Liver (tissue), 9 donors: ENCODE results near the gene IFT122. TPM values are rescaled to one million over a fixed set of nuclear protein-coding genes. Genes with fewer than 3 reads are reported as not detected.

Source experiments
- DNase-seq: peaks from one replicate; pipeline ENCODE4 v3.0.0-alpha.2; 2017; ENCODE audit warnings: low spot score
- H3K27ac ChIP-seq, 2 donors: one replicate each; pipeline ENCODE4 v1.7.0; 2013; ENCODE audit warnings: inconsistent platforms in 2 of 2, low read length in 2 of 2, control low read depth in 1 of 2, low read depth in 1 of 2, mild to moderate bottlenecking in 1 of 2
- H3K27me3 ChIP-seq, 4 donors: one replicate each; pipeline versions ENCODE4 v1.6.1 to v1.7.0; 2013; ENCODE audit warnings: low read length in 3 of 4, inconsistent platforms in 1 of 4, mild to moderate bottlenecking in 1 of 4, moderate library complexity in 1 of 4; ENCODE audit not compliant: control insufficient read depth in 4 of 4, insufficient read depth in 4 of 4
- H3K36me3 ChIP-seq, 4 donors: one replicate each; pipeline versions ENCODE4 v1.6.1 to v1.7.0; 2013; ENCODE audit warnings: low read length in 3 of 4, mild to moderate bottlenecking in 3 of 4, low read depth in 1 of 4, moderate library complexity in 1 of 4; ENCODE audit not compliant: control insufficient read depth in 4 of 4, insufficient read depth in 3 of 4
- H3K4me1 ChIP-seq, 4 donors: one replicate each; pipeline versions ENCODE4 v1.6.1 to v1.7.0; 2013; ENCODE audit warnings: low read length in 3 of 4, mild to moderate bottlenecking in 3 of 4, moderate library complexity in 1 of 4; ENCODE audit not compliant: control insufficient read depth in 4 of 4, insufficient read depth in 4 of 4
- H3K4me3 ChIP-seq, 3 donors: one replicate each; pipeline versions ENCODE4 v1.6.1 to v1.7.0; 2013; ENCODE audit warnings: low read length in 3 of 3, control low read depth in 1 of 3, low read depth in 1 of 3, mild to moderate bottlenecking in 1 of 3
- H3K9ac ChIP-seq, 2 donors: one replicate each; pipeline ENCODE4 v1.7.0; 2013; ENCODE audit warnings: low read length in 2 of 2, mild to moderate bottlenecking in 2 of 2, moderate library complexity in 2 of 2, control low read depth in 1 of 2, low read depth in 1 of 2
- H3K9me3 ChIP-seq, 4 donors: one replicate each; pipeline versions ENCODE4 v1.6.1 to v1.7.0; 2013; ENCODE audit warnings: low read length in 3 of 4; ENCODE audit not compliant: control insufficient read depth in 4 of 4
- EGR1 ChIP-seq, 2 donors: IDR thresholded peaks; 2 replicates each; pipeline ENCODE4 v1.6.1; 2016 to 2018; ENCODE audit warnings: antibody characterized with exemption in 2 of 2, low read depth in 2 of 2
- FOXA1 ChIP-seq: IDR thresholded peaks from 2 replicates; pipeline ENCODE4 v1.6.1; 2016; ENCODE audit warnings: antibody characterized with exemption
- FOXA2 ChIP-seq: IDR thresholded peaks from 2 replicates; pipeline ENCODE4 v1.6.1; 2016; ENCODE audit warnings: antibody characterized with exemption
- GABPA ChIP-seq, 2 donors: IDR thresholded peaks in 1 of 2; conservative IDR thresholded peaks in 1 of 2; 2 replicates each; pipeline ENCODE4 v1.6.1; 2016; ENCODE audit warnings: antibody characterized with exemption in 2 of 2, mild to moderate bottlenecking in 1 of 2, moderate library complexity in 1 of 2
- HNF4A ChIP-seq, 2 donors: conservative IDR thresholded peaks; 2 replicates each; pipeline ENCODE4 v1.6.1; 2016; ENCODE audit warnings: antibody characterized with exemption in 2 of 2, mild to moderate bottlenecking in 2 of 2
- HNF4G ChIP-seq: IDR thresholded peaks from 2 replicates; pipeline ENCODE4 v1.6.1; 2016; ENCODE audit warnings: antibody characterized with exemption
- JUND ChIP-seq, 2 donors: IDR thresholded peaks; 2 replicates each; pipeline ENCODE4 v1.6.1; 2016; ENCODE audit warnings: antibody characterized with exemption in 2 of 2
- NR2F2 ChIP-seq: IDR thresholded peaks from 2 replicates; pipeline ENCODE4 v1.6.1; 2016; ENCODE audit warnings: antibody characterized with exemption
- RAD21 ChIP-seq, 2 donors: IDR thresholded peaks; 2 replicates each; pipeline ENCODE4 v1.6.1; 2016; ENCODE audit warnings: antibody characterized with exemption in 2 of 2, mild to moderate bottlenecking in 2 of 2
- RXRA ChIP-seq, 2 donors: IDR thresholded peaks; 2 replicates each; pipeline ENCODE4 v1.6.1; 2017 to 2018; ENCODE audit warnings: antibody characterized with exemption in 2 of 2, mild to moderate bottlenecking in 1 of 2
- SP1 ChIP-seq: IDR thresholded peaks from 2 replicates; pipeline ENCODE4 v1.6.1; 2018; ENCODE audit warnings: antibody characterized with exemption, mild to moderate bottlenecking
- TAF1 ChIP-seq: conservative IDR thresholded peaks from 2 replicates; pipeline ENCODE4 v1.6.1; 2016; ENCODE audit warnings: antibody characterized with exemption, mild to moderate bottlenecking
- YY1 ChIP-seq: IDR thresholded peaks from 2 replicates; pipeline ENCODE4 v1.6.1; 2016; ENCODE audit warnings: antibody characterized with exemption, mild to moderate bottlenecking
- WGBS: extraction: QIAGEN DNeasy Blood & Tissue Kit; methylation state at CpG from one replicate; pipeline ENCODE4 v1.1.7; 2013; 5-methylcytosine and 5-hydroxymethylcytosine counted together
- polyA plus RNA-seq, 2 donors: library from polyadenylated mRNA; stranded (reverse) in 1 of 2; unstranded in 1 of 2; fragments of 200-250 nt in 1 of 2; fragments of >200 nt in 1 of 2; fragmentation: Nextera tagmentation in 1 of 2; extraction: Ambion mirVana in 1 of 2; gene quantifications; one replicate each; pipeline versions ENCODE4 v1.2.1 to v1.2.3, GENCODE V29; 2013 to 2015
- total RNA-seq, 2 donors: library from RNA; depleted of rRNA; stranded (reverse); fragments of >200 nt; gene quantifications; one replicate each; pipeline ENCODE4 v1.2.3, GENCODE V29; 2014
- TF ChIP-seq, protein P1 (sequence below): IDR thresholded peaks from 2 replicates; pipeline ENCODE4 v1.6.1; 2016; ENCODE audit warnings: antibody characterized with exemption
- TF ChIP-seq, protein P2 (sequence below): IDR thresholded peaks from 2 replicates; pipeline ENCODE4 v1.6.1; 2016; ENCODE audit warnings: antibody characterized with exemption
- TF ChIP-seq, protein P3 (sequence below): fragments of 150-350 bp; IDR thresholded peaks from 2 replicates; pipeline ENCODE4 v1.5.1; 2017; ENCODE audit warnings: improper control_type of control experiment, low read depth, low read length; ENCODE audit not compliant: missing input control
- TF ChIP-seq, protein P4 (sequence below): IDR thresholded peaks from 2 replicates; pipeline ENCODE4 v1.6.1; 2016; ENCODE audit warnings: antibody characterized with exemption, mild to moderate bottlenecking
- TF ChIP-seq, protein P5 (sequence below): IDR thresholded peaks from 2 replicates; pipeline ENCODE4 v1.6.1; 2016; ENCODE audit warnings: antibody characterized with exemption
- donor health status: healthy.
- donor health status: healthy.
- donor health status: healthy.
- donor health status: healthy.
- donor health status: healthy.

The IFT122 gene
- total and polyA plus RNA-seq, 4 donors, result 3.3 to 25.8 (median 10.6) TPM

DNA sequence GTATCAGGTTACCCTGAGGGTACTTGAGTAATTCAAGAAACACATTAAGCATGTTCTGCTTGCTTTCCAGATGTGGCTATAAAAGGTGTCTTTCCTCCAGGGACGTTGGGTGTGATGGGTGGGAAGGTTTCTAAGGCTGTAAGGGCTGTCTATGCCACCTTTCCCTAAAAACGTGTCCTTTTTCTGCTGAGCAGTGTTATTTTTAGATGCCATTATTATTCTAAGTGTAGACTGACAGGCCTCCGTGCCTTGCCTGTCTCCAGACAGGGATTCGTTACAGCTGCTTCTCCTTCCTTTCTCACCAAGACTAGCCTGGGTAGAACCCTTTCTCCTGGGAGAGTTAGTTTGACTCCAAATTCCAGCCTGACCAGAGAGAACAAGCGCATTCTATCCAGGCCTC is 61.6 kb downstream of the IFT122 start:
- TF ChIP-seq TAF1 (no peak), SP1 (no peak), GABPA (IDR thresholded peaks at IDR 0.05 in 1 of 2, conservative IDR thresholded peaks at IDR 0.05 in 1 of 2) (no peak), FOXA1 (no peak), RAD21 (IDR thresholded peaks at IDR 0.05) (no peak)
- Histone ChIP-seq H3K4me1 (peaks cover 0 to 13% (median 8%) of the 10 kb centered on the region in 4 donors), H3K9ac (no peak overlapping the region), H3K4me3 (no peak overlapping the region), H3K9me3 (no peaks in the 10 kb centered on the region), H3K36me3 (peaks cover 0 to 15% (median 7%) of the 10 kb centered on the region in 4 donors), H3K27ac (no peak overlapping the region), H3K27me3 (no peaks in the 10 kb centered on the region)
- no peak for DNase-seq
- 94% methylated on average over 5 of the region's 5 CpGs for WGBS

DNA sequence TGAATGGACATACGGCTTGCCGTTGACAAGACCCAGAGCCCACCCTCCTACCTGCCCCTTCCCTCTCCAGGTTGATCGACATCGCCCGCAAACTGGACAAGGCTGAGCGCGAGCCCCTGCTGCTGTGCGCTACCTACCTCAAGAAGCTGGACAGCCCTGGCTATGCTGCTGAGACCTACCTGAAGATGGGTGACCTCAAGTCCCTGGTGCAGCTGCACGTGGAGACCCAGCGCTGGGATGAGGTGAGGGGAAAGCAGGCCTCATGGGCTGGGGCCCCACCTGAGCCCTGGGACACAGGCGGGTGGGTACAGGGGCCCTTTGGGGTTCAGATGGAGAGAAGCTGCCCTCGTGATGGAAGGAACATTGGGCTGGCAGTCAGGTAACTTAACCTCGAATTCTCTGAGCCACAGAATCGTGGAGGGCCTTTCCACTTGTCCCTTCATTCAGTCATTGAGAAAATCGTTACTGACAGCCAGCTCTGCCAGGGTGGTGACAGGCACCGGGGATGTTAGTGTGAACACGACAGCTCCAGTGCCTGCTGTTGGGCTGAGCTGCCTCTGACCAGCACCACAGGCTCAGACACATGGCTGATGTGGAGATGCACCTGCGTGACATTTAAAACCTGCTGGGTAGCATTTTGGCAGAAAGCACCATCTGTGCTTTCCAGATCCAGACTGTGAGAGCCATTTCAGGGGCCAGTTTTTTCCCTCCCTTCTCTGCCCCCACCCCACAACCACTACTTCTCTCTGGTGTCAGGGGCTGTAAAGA is 62.8 kb downstream of the IFT122 start:
- H3K27me3 ChIP-seq, result no peaks in the 10 kb centered on the region
- peaks cover 0 to 23% (median 7%) of the 10 kb centered on the region in 4 donors for H3K36me3 ChIP-seq
- H3K4me1 ChIP-seq, result peaks cover 0 to 13% (median 8%) of the 10 kb centered on the region in 4 donors
- H3K9me3 ChIP-seq, result no peaks in the 10 kb centered on the region
- no peak overlapping the region for H3K9ac ChIP-seq
- DNase-seq, result no peak
- no peak overlapping the region for H3K4me3 ChIP-seq
- no peak overlapping the region for H3K27ac ChIP-seq
- TF ChIP-seq GABPA (IDR thresholded peaks at IDR 0.05 in 1 of 2, conservative IDR thresholded peaks at IDR 0.05 in 1 of 2) (no peak), RXRA (IDR thresholded peaks at IDR 0.05) (no peak)
- WGBS, result 97% methylated on average over 18 of the region's 18 CpGs

DNA sequence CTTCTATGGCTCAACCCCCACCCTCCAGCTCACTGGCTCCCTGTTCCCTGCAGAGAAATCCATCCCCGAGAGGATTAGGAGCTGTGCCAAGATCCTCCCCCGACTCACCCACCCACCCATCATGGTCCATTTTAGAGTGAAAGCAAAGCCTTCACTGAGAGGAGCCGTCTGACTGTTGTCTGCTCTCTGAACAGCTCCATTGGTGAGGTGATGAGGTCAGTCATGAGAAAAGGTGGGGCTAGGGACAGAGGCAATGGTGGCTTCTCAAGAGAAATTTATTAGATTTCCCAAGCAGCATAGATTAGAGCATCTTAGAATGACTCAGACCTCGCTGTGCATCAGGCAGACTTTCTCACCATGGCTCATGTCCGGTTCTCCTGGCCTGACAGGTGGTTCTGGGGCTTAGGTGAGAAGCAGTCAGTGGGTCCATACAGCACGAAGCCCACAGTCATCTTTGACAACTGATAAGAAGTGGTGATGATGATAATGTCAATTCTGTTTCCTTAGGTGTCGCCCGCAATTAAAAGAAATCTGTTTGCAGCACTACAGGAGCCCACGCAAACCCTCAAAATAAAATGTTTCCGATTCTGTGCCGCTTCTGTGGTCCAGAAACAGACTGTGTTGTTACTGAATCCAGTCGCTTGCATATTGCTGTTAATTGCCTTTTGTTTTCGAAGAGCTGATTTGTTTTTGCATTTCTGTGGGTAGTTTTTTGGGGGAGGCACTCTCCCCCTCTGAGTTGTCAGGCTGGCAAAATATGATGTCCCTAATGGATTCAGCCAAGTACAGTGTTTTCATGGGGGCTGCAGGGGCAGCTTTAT is 63.7 kb downstream of the IFT122 start:
- H3K9me3 ChIP-seq, result no peaks in the 10 kb centered on the region
- peaks cover 0 to 13% (median 7%) of the 10 kb centered on the region in 4 donors for H3K4me1 ChIP-seq
- no peak for DNase-seq
- WGBS, result 95% methylated on average over 13 of the region's 13 CpGs
- H3K27ac ChIP-seq, result no peak overlapping the region
- H3K36me3 ChIP-seq, result peaks cover 0 to 23% (median 7%) of the 10 kb centered on the region in 4 donors
- no peak overlapping the region for H3K4me3 ChIP-seq
- TF ChIP-seq EGR1 (IDR thresholded peaks at IDR 0.05; ENCODE audit: low read depth in 2 of 2), result no peak
- no peak for TF ChIP-seq GABPA (IDR thresholded peaks at IDR 0.05 in 1 of 2, conservative IDR thresholded peaks at IDR 0.05 in 1 of 2)
- no peak for TF ChIP-seq YY1
- TF ChIP-seq RXRA (IDR thresholded peaks at IDR 0.05), result no peak
- TF ChIP-seq RAD21 (IDR thresholded peaks at IDR 0.05), result no peak
- TF ChIP-seq, protein P1, sequence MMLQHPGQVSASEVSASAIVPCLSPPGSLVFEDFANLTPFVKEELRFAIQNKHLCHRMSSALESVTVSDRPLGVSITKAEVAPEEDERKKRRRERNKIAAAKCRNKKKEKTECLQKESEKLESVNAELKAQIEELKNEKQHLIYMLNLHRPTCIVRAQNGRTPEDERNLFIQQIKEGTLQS, result no peak
- no peak for TF ChIP-seq NR2F2
- TF ChIP-seq HNF4A (conservative IDR thresholded peaks at IDR 0.05), result no peak
- no peak for TF ChIP-seq HNF4G
- no peak for TF ChIP-seq FOXA1
- TF ChIP-seq, protein P2, sequence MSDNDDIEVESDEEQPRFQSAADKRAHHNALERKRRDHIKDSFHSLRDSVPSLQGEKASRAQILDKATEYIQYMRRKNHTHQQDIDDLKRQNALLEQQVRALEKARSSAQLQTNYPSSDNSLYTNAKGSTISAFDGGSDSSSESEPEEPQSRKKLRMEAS, result no peak
- TF ChIP-seq, protein P3, sequence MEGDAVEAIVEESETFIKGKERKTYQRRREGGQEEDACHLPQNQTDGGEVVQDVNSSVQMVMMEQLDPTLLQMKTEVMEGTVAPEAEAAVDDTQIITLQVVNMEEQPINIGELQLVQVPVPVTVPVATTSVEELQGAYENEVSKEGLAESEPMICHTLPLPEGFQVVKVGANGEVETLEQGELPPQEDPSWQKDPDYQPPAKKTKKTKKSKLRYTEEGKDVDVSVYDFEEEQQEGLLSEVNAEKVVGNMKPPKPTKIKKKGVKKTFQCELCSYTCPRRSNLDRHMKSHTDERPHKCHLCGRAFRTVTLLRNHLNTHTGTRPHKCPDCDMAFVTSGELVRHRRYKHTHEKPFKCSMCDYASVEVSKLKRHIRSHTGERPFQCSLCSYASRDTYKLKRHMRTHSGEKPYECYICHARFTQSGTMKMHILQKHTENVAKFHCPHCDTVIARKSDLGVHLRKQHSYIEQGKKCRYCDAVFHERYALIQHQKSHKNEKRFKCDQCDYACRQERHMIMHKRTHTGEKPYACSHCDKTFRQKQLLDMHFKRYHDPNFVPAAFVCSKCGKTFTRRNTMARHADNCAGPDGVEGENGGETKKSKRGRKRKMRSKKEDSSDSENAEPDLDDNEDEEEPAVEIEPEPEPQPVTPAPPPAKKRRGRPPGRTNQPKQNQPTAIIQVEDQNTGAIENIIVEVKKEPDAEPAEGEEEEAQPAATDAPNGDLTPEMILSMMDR, result no peak
- TF ChIP-seq SP1, result no peak
- no peak for TF ChIP-seq JUND (IDR thresholded peaks at IDR 0.05)
- TF ChIP-seq, protein P4, sequence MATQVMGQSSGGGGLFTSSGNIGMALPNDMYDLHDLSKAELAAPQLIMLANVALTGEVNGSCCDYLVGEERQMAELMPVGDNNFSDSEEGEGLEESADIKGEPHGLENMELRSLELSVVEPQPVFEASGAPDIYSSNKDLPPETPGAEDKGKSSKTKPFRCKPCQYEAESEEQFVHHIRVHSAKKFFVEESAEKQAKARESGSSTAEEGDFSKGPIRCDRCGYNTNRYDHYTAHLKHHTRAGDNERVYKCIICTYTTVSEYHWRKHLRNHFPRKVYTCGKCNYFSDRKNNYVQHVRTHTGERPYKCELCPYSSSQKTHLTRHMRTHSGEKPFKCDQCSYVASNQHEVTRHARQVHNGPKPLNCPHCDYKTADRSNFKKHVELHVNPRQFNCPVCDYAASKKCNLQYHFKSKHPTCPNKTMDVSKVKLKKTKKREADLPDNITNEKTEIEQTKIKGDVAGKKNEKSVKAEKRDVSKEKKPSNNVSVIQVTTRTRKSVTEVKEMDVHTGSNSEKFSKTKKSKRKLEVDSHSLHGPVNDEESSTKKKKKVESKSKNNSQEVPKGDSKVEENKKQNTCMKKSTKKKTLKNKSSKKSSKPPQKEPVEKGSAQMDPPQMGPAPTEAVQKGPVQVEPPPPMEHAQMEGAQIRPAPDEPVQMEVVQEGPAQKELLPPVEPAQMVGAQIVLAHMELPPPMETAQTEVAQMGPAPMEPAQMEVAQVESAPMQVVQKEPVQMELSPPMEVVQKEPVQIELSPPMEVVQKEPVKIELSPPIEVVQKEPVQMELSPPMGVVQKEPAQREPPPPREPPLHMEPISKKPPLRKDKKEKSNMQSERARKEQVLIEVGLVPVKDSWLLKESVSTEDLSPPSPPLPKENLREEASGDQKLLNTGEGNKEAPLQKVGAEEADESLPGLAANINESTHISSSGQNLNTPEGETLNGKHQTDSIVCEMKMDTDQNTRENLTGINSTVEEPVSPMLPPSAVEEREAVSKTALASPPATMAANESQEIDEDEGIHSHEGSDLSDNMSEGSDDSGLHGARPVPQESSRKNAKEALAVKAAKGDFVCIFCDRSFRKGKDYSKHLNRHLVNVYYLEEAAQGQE, result no peak
- TF ChIP-seq, protein P5, sequence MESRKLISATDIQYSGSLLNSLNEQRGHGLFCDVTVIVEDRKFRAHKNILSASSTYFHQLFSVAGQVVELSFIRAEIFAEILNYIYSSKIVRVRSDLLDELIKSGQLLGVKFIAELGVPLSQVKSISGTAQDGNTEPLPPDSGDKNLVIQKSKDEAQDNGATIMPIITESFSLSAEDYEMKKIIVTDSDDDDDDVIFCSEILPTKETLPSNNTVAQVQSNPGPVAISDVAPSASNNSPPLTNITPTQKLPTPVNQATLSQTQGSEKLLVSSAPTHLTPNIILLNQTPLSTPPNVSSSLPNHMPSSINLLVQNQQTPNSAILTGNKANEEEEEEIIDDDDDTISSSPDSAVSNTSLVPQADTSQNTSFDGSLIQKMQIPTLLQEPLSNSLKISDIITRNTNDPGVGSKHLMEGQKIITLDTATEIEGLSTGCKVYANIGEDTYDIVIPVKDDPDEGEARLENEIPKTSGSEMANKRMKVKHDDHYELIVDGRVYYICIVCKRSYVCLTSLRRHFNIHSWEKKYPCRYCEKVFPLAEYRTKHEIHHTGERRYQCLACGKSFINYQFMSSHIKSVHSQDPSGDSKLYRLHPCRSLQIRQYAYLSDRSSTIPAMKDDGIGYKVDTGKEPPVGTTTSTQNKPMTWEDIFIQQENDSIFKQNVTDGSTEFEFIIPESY, result no peak
- TF ChIP-seq TAF1, result no peak
- no peak for TF ChIP-seq FOXA2
- no peaks in the 10 kb centered on the region for H3K27me3 ChIP-seq
- no peak overlapping the region for H3K9ac ChIP-seq
